SW480 (cell line): Measurements from ENCODE around the gene SFI1.
"Not testable (repeated sequence)": the region's sequence is repeated elsewhere in the genome, so short reads cannot be mapped to it uniquely, and the experiment has no call there.

ENCODE experiments used
- DNase-seq: peaks from one replicate; pipeline ENCODE4 v3.0.0-alpha.2; 2016; ENCODE audit warnings: low spot score

SFI1 gene

DNA sequence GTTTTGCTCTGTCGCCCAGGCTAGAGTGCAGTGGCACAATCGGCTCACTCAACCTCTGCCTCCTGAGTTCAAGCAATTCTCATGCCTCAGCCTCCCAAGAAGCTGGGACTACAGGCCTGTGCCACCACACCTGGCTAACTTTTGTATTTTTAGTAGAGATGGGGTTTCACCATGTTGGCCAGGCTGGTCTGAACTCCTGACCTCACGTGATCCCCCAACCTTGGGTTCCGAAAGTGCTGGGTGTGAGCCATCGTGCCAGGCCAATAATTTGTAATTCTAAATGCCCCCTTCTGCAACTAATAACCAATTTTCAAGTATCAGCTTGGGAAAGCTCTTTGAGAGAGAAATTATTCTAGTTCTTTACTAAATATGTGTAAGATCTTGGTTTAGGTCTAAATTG, 3.0 kb upstream of the SFI1 start:
- not testable (repeated sequence) for DNase-seq

DNA sequence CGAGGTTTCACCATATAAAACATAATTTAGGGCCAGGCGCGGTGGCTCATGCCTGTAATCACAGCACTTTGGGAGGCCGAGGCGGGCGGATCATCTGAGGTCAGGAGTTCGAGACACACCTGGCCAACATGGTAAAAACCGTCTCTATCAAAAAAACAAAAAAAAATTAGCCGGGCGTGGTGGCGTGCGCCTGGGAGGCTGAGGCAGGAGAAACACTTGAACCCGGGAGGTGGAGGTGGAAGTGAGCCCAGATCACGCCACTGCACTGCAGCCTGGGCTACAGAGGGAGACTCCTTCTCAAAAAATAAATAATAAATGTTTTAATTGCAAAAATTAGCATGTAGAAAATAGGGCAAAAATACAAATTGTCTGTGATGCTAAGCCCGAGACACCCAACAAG, 993 bp upstream of the SFI1 start:
- no peak for DNase-seq

- DNase-seq: no peak
These were observed 405 bp downstream of the SFI1 start for GRCh38 chr22:31496735-31497146.

DNA sequence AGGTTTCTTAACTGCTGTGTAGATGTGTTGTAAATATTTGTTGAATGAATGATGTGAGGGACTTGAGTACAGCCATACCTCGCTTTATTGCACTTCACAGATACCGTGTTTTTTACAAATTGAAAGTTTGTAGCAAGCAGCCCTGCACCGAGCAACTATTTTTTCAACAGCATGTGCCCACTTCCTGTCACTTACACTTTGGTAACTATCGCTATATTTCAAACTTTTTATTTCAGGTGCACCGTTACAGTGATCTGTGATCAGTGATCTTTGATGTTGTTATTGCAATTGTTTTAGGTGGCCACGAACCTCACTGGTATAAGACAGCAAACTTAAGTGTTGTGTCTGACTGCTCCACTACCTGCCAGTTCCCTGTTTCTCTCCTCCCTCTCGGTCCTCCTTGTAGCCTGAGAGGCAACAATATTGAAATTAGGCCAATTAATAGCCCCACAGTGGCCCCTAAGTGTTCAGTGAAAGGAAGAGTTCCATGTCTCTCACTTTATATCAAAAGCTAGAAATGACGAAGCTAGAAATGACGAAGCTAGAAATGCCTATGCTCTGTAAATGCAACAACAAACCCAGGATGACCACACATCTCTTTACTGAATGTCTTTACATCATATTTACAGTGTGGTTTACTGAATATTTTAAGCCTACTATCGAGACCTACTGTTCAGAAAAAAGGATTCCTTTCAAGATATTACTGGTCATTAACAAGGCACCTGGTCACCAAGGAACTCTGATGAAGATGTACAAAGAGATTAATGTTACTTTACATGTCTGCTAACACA, 1.0 kb downstream of the SFI1 start:
- no peak for DNase-seq

- DNase-seq: no peak
These were observed 5.4 kb downstream of the SFI1 start for GRCh38 chr22:31501738-31502137.

DNA sequence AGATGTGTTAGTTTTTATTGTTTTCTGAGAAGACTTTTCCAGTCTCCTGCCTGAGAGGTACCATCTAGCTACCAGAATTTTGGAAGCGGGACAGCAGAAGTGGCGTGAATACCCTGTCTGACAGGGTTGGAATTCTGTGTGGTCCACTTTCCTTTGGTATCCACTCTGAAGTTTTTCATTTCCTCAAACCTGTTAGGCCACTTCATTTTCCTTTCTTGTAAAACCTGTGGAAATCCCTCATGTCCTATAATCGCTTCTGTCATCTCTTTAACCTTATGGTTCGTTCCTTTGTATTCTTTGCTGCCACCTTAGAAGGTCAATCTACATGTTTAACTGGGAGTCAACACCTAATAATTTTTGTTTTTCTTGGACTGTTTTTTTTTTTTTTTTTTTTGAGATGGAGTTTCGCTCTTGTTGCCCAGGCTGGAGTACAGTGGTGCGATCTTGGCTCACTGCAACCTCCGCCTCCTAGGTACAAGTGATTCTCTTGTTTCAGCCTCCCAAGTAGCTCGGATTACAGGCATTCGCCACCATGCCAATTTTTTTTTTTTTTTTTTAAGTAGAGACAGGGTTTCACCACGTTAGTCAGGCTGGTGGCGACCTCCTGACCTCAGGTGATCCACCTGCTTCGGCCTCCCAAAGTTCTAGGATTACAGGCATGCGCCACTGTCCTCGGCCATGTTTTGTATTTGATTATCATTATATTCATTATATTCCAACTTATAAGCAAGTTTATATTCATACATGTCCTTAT, 7.1 kb downstream of the SFI1 start:
- no peak for DNase-seq

DNA sequence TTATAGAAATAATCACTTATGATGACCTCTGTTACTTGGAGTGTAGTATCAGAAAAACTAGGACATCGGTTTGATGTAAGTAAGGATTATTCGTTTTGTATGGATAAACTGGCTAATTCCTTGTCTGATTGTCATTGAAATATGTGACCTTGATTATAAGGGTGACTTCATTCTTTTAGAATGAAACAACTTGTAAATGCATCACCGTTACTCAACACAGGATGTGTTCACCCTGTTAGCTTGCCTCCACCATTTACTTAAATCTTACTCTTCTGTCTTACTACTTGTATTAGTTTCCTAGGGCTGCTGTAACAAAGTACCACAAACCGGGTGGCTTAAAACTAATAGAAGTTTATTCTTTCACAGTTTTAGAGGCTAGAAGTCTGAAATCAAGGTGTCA, 7.9 kb downstream of the SFI1 start:
- no peak for DNase-seq

DNA sequence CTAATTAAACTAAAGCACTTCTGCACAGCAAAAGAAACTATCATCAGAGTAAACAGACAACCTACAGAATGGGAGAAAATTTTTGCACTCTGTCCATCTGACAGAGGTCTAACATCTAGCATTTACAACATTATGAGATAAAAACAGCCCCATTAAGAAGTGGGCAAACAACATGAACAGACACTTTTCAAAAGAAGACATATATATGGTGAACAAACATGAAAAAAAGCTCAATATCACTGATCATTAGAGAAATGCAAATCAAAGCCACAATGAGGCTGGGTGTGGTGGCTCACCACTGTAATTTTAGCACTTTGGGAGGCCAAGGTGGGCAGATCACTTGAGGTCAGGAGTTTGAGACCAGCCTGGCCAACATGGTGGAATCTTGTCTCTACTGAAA, 11.2 kb downstream of the SFI1 start:
- DNase-seq: not testable (repeated sequence)

DNA sequence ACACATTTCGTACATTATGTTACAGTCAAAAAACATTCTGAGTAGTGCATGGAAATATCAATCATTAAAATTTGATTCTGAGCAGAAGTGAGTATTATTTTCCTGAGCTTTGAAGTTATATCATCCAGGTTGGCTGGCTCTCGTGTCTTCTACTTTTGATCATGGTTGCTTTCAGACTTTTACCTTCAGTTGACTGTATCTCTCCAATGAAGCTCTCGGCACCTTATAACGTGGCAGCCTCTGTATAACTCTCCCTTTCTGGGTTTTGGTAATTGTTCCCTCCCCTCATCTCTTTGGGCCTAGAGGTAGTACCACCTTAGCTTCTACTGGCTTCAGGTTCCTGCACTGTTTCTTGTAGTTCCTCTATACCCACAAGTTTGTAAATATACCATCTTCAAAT, 12.2 kb downstream of the SFI1 start:
- DNase-seq: no peak

DNA sequence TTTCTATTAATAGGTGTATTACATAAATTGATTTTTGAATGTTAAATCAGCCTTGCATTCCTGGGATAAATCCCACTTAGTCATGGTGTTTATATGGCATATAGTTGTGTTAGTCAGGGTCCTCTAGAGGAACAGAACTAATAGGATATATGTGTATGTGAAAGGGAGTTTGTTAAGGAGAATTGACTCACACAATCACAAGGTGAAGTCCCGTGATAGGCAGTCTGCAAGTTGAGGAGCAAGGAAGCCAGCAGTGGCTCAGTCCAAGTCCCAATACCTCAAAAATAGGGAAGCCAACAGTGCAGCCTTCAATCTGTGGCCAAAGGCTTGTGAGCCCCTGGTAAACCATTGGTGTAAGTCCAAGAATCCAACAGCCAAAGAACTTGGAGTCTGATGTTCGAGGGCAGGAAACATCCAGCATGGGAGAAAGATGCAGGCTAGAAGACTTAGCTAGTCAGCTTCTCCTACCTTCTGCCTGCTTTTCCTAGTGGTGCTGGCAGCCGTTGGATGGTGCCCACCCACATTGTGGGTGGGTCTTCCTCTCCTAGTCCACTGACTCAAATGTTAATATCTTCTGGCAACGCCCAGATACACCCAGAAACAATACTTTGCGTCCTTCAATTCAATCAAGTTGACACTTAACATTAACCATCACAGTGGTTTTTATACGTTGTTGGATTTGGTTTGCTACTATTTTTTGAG, 12.9 kb downstream of the SFI1 start:
- DNase-seq: no peak

GRCh38 chr22:31520051-31520450, 23.7 kb downstream of the SFI1 start:
- no peak for DNase-seq

GRCh38 chr22:31524132-31524531, 27.8 kb downstream of the SFI1 start:
- not testable (repeated sequence) for DNase-seq

- DNase-seq: no peak
These were observed 29.9 kb downstream of the SFI1 start for GRCh38 chr22:31526270-31526669.

DNA sequence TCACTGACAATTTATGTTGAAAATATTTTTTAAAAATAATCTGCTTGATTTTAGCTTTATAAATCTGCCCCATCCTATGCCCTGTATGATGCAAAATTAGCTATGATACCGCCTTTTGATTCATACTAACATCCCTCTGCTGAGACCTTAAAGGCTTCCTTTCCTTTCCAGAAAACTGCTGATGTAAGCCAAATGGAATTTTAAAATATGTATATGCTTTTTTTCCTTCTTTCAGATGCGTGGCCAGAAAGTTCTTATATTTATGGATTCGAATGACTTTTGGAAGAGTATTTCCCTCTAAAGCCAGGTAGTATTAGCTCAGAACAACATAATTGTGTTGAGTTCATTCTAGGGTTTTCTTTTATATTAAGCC, 34.5 kb downstream of the SFI1 start:
- no peak for DNase-seq

GRCh38 chr22:31532060-31532459, 35.7 kb downstream of the SFI1 start:
- no peak for DNase-seq

GRCh38 chr22:31533374-31533773, 37.0 kb downstream of the SFI1 start:
- DNase-seq: no peak

- no peak for DNase-seq
These were observed 40.7 kb downstream of the SFI1 start for GRCh38 chr22:31537019-31537535.

- no peak for DNase-seq
These were observed 42.5 kb downstream of the SFI1 start for GRCh38 chr22:31538815-31539214.

DNA sequence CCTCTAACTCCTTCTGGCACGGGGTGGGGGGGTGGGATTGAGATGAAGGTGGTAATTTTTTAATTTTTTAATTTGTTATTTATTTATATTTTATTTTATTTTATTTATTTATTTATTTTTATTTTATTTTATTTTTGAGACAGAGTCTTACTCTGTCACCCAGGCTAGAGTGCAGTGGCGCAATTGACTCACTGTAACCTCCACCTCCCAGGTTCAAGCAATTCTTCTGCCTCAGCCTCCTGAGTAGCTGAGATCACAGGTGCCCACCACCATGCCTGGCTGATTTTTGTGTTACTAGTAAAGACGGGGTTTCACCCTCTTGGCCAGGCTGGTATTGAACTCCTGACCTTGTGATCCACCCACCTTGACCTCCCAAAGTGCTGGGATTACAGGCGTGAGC, 43.8 kb downstream of the SFI1 start:
- not testable (repeated sequence) for DNase-seq

DNA sequence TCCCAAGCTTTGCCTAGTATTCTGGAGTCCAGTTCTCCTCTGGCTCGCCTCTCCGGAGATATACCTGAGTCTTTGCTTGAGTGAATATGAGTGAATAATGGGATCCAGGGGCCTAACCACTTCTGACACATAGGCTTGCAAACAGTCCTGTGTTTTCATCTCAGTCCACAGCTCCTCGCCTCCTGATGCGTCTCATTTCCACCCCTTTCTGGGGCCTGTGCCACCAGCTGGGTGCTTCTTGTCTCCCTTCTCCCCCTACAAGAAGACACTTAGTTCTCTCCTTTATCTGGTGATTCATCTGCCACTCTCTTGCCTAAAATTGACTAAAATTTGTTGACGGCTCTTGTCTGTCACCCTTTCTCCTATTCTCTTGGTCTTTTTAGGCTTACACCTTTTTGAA, 44.6 kb downstream of the SFI1 start:
- DNase-seq: no peak

DNA sequence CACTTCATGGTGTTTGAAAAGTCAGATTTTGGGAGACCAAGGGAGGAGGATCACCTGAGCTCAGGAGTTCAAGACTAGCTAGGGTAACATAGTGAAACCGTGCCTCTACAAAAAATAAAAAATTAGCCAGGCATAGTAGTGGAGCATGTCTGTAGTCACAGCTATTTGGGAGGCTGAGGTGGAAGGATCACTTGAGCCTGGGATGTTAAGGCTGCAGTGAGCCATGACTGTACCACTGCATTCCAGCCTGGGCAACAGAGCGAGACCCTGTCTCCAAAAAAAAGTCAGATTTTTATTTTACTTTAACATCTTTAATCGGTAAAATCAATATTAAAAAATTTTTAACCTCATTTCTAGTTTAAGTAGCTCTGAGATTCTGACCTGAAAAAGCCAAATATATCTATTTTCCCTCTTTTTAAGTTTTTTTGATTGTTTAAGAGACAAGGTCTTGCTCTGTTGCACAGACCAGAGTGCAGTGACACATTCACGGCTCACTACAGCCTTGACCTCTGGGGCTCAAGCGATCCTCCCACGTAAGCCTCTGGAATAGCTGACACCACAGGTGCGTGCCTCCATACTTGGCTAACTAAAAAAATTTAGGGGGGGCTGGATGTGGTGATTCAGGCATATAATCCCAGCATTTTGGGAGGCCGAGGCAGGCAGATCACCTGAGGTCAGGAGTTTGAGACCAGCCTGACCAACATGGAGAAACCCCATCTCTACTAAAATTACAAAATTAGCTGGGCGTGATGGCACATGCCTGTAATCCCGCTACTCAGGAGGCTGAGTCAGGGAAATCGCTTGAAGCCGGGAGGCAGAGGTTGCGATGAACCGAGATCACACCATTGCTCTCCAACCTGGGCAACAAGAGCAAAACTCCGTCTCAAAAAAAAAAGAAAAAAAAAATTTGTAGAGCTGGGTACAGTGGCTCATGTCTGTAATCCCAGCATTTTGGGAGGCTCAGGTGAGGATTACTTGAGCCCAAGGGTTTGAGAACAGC, 48.4 kb downstream of the SFI1 start:
- no peak for DNase-seq
